ENCODE results near the gene CCDC74B. TPM values are rescaled to one million over a fixed set of nuclear protein-coding genes. Genes with fewer than 3 reads are reported as not detected.
"Not testable (repeated sequence)": the region's sequence is repeated elsewhere in the genome, so short reads cannot be mapped to it uniquely, and the experiment has no call there.

CCDC74B gene
- total RNA-seq, 4 donors from 2014 or later: 1.2 to 10.4 (median 1.6) TPM

DNA sequence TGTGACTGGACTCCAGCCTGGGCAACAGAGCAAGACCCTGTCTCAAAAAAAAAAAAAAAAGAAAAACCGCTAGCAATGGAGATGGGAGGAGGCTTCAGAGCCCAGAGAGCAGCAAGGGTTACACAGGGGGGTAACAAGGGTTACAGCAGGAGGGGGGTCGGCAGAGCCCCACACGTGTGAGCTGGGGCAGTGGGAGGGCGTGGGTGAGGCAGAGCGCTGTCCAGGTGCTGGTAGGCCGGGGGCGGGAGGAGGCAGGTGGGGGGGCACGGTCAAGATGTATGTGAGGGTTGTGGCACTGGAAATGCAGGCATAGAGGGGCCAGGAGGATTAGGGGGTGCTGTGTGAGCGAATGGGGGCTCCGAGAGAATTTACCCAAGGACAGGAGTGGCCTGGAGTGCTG lies 40.5 kb upstream of the CCDC74B start:
- no peak for DNase-seq (ENCODE audit: low spot score)
- ATAC-seq (ENCODE audit: low FRiP score): no peak
- TF ChIP-seq, protein P1, sequence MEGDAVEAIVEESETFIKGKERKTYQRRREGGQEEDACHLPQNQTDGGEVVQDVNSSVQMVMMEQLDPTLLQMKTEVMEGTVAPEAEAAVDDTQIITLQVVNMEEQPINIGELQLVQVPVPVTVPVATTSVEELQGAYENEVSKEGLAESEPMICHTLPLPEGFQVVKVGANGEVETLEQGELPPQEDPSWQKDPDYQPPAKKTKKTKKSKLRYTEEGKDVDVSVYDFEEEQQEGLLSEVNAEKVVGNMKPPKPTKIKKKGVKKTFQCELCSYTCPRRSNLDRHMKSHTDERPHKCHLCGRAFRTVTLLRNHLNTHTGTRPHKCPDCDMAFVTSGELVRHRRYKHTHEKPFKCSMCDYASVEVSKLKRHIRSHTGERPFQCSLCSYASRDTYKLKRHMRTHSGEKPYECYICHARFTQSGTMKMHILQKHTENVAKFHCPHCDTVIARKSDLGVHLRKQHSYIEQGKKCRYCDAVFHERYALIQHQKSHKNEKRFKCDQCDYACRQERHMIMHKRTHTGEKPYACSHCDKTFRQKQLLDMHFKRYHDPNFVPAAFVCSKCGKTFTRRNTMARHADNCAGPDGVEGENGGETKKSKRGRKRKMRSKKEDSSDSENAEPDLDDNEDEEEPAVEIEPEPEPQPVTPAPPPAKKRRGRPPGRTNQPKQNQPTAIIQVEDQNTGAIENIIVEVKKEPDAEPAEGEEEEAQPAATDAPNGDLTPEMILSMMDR (IDR thresholded peaks at IDR 0.05): no peak

DNA sequence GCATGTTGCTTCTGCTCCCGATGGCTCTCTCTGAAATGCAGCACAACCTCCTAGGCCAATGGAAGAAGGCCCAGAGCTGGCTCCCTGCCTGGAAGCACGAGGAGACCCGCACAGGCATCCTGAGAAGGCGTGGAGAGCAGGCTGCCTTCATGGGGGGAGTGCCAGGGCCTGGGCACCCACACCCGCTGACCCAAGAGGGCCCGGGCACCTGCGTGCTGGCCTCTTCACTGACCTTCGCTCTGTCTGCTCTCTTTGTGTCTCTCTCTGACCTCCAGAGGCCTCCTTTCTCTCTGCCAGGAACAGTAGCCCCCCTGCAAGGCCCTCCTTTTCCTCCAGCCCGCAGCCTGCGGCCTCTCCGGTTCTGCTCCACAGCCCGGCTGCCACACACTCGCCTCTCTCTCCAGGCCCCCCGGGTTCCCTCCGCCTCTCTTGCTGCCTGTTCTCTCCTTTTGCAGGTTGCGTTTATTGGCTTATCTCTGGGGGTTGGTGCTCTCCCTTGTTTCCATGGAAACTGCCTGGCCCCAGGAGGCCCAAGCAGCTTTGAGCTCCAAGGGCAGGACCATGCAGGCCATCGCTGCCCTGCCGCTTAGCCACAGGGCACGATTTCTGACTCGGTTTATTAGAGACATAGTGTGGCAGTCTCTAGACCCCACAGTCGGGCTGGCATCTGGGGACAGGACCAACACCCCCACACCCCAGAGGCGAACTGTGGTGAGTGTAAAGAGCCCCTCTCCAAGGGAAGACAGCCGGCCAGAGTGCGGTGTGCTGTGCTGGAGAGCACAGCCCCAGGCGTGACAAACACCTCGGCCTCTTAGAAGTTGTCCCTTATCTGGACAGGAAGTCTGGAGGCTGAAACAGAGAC lies 38.8 kb upstream of the CCDC74B start:
- TF ChIP-seq, protein P1 (IDR thresholded peaks at IDR 0.05): no peak
- ATAC-seq (ENCODE audit: low FRiP score): no peak
- no peak for DNase-seq (ENCODE audit: low spot score)

DNA sequence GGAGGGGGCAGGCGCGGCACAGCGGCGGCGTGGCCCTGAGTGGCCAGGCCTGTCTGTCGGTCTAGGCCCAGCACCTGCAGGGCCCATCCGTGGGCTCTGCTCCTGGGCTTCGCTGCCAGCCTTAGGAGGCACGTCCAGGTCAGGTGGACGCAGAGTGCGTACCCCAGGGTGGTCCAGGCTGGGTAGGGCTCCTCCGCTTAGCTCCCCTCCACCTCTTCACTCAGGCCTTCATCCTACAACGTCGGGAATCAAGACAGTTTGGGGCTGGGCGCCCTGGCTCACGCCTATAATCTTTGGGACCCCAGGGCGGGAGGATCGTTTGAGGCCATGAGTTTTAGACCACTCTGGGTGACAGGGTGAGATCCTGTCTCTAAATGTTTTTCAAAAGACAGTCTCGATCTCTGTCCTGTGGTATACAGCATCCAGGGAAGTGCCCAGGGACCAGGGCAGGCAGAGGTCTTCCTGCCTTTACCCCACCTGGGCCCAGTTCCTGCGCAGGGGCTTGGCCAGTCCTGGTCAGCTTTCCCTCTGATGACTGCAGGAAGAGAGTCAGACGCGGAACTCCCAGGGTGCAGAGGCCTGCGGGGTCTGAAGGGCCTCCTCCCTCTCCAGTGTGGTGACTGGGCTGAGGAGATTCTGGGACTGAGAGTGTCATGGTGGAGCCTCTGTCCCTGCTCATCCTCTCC lies 38.1 kb upstream of the CCDC74B start:
- peak; percentile 30 for ATAC-seq (ENCODE audit: low FRiP score)

DNA sequence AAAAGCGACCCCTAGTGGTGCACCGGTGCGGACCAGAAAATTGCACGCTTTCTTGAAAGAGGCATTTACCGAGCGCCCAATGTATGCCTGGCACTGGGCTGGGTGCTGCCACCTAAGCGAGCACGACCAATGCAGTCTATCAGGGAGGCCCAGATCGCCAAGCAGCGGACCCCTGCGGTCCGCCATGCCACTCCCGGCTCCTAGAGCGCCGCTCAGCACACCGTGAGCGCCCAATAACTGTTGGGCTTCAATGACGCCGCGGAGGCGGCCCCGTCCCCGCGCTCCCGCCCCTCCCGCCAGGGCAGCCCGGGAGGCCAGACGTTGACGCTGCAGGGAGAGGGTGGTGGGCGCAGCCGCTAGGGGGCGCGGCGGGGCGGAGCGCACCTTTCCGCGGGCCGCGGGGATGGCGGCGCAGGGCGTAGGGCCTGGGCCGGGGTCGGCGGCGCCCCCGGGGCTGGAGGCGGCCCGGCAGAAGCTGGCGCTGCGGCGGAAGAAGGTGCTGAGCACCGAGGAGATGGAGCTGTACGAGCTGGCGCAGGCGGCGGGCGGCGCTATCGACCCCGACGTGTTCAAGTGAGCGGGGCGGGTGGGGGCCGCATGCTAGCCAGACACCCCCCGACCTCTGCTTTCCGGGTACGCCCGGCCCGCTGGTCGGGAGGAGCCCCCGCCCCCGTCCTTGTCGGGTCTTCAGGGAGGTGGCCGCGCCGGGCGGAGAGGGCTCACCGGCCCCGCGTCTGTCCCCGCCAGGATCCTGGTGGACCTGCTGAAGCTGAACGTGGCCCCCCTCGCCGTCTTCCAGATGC lies 37.2 kb upstream of the CCDC74B start, which contains the start of gene MZT2B:
MZT2B (plus strand) TSS at position 383 of the 803 bp plus-strand sequence; CDS start at position 404, 21 bp downstream.
- peak; percentile 49 for DNase-seq (ENCODE audit: low spot score)

More for the DNA sequence above, 38.1 kb upstream of the CCDC74B start:
- DNase-seq (ENCODE audit: low spot score): not testable (repeated sequence)

GRCh38 chr2:130181325-130181879 lies 36.5 kb upstream of the CCDC74B start, which contains the start of gene SMPD4:
Gene SMPD4, minus strand, starts transcription at chr2:130181602. Its CDS starts 5,010 bp downstream, at chr2:130176592.
- ATAC-seq (ENCODE audit: low FRiP score): peak; percentile 93
- peak; percentile 80 for DNase-seq (ENCODE audit: low spot score)
- TF ChIP-seq, protein P1 (IDR thresholded peaks at IDR 0.05): no peak

More for the DNA sequence above, 37.2 kb upstream of the CCDC74B start, which contains the start of gene MZT2B:
- peak; percentile 94 for ATAC-seq (ENCODE audit: low FRiP score)
- TF ChIP-seq, protein P1 (IDR thresholded peaks at IDR 0.05): peak in 2 of 3 donors; percentile 6 to 94

GRCh38 chr2:130180404-130181324 lies 35.8 kb upstream of the CCDC74B start:
- DNase-seq (ENCODE audit: low spot score); ATAC-seq (ENCODE audit: low FRiP score): not testable (repeated sequence)

DNA sequence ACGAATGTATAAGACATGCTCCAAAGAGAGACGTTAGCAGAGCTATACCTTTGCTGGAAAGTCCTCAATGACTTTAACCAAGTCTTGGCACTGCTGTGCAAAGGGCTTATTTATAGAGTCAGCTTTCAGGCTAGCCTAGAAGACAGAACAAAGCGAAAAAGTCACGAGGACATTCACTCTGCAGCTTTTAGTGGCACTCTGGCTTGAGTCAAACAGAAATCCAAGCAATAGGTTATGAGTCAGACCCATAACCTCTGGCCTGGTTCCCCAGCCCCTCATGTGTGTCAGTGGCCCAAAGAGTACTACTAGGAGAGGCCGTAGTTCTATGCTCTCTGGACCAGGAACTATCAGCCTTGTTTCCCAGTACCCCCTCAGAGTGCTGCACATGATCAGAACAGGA lies 30.0 kb upstream of the CCDC74B start:
- DNase-seq (ENCODE audit: low spot score); ATAC-seq (ENCODE audit: low FRiP score): not testable (repeated sequence)
